ENCODE measurements around the gene NETO2. TPM values are rescaled to one million over a fixed set of nuclear protein-coding genes. Genes with fewer than 3 reads are reported as not detected.

Gene NETO2
- total RNA-seq, 1 experiment from 2014 or later = 10.3 TPM

DNA sequence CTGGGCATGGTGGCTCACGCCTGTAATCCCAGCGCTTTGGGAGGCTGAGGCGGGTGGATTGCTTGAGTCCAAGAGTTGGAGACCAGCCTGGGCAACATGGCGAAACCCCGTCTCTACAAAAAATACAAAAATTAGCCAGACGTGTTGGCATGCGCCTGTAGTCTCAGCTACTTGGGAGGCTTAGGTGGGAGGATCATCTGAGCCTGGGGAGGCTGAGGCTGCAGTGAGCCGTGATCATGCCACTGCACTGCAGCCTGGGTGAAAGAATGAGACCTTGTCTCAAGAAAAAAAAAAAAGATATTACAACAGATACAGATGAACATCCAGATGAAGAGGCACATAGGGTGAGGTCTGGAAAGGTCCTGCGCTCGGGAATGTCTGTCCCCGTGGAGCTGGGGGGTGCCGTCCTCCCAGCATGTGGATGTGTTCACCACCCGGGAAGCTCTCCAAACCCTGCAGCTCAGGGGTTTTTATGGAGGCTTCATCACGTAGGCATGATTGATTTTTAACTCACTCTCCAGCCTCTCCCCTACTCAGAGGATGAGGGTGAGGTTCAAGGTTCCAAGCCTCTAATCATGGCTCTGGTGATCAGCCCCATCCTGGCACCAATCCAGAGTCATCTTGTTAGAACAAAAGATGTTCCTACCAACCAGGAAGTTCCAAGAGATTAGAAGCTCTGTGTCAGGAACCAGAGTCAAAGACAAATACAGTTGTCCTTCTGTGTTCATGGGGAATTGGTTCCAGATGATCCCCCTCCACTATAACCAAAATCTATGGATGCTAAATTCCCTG is 85.3 kb downstream of the NETO2 start:
- Histone ChIP-seq H4K20me1 (ENCODE audit: insufficient read depth) (no peaks in the 10 kb centered on the region), H3K27me3 (ENCODE audit: insufficient read depth, low read length) (no peaks in the 10 kb centered on the region), H3K4me1 (ENCODE audit: control insufficient read depth in 1 of 2, insufficient read depth in 2 of 2, low read length in 2 of 2) (no peaks in the 10 kb centered on the region), H2AFZ (ENCODE audit: low read depth, low read length, poor library complexity, severe bottlenecking) (no peak overlapping the region), H3K36me3 (ENCODE audit: control insufficient read depth in 1 of 2, insufficient read depth in 2 of 2, low read length in 2 of 2) (no peaks in the 10 kb centered on the region), H3K9ac (ENCODE audit: low read length) (no peak overlapping the region), H3K4me3 (replicated peaks in 1 of 2; ENCODE audit: low read depth in 1 of 2, low read length in 2 of 2) (no peak overlapping the region), H3K4me2 (ENCODE audit: low read length) (no peak overlapping the region), H3K79me2 (ENCODE audit: insufficient read depth, low read length) (no peaks in the 10 kb centered on the region), H3K27ac (ENCODE audit: low read depth, low read length) (no peak overlapping the region), H3K9me3 (ENCODE audit: control insufficient read depth in 1 of 2, insufficient read depth in 1 of 2, low read depth in 1 of 2, low read length in 2 of 2) (no peaks in the 10 kb centered on the region; a peak in 1 of 4 replicates), H3K9me2 (ENCODE audit: insufficient read depth) (no peaks in the 10 kb centered on the region)
- DNase-seq (ENCODE audit: low read depth, low spot score) = no peak
- RAD21 ChIA-PET (ENCODE audit: low non-redundant PET in 1 of 2, low total read pairs in 2 of 2, uncharacterized antibody in 2 of 2, unreplicated experiment in 2 of 2) = no interaction called here
- TF ChIP-seq CBX3 (IDR thresholded peaks at IDR 0.05; ENCODE audit: low read depth) (no peak), SIN3A (IDR thresholded peaks at IDR 0.05; ENCODE audit: low read depth) (no peak), EZH2phosphoT487 (IDR thresholded peaks at IDR 0.05; ENCODE audit: borderline replicate concordance) (no peak), SRF (IDR thresholded peaks at IDR 0.05; ENCODE audit: low read depth) (no peak), YY1 (IDR thresholded peaks at IDR 0.05; ENCODE audit: extremely low read depth, insufficient replicate concordance, low read depth, low read length) (no peak), TCF7L2 (IDR thresholded peaks at IDR 0.05; ENCODE audit: borderline replicate concordance, extremely low read depth, insufficient read depth, insufficient read length) (no peak), FOSL1 (IDR thresholded peaks at IDR 0.05; ENCODE audit: low read depth) (no peak), ZFX (IDR thresholded peaks at IDR 0.05) (no peak)
- TF ChIP-seq, protein P1, sequence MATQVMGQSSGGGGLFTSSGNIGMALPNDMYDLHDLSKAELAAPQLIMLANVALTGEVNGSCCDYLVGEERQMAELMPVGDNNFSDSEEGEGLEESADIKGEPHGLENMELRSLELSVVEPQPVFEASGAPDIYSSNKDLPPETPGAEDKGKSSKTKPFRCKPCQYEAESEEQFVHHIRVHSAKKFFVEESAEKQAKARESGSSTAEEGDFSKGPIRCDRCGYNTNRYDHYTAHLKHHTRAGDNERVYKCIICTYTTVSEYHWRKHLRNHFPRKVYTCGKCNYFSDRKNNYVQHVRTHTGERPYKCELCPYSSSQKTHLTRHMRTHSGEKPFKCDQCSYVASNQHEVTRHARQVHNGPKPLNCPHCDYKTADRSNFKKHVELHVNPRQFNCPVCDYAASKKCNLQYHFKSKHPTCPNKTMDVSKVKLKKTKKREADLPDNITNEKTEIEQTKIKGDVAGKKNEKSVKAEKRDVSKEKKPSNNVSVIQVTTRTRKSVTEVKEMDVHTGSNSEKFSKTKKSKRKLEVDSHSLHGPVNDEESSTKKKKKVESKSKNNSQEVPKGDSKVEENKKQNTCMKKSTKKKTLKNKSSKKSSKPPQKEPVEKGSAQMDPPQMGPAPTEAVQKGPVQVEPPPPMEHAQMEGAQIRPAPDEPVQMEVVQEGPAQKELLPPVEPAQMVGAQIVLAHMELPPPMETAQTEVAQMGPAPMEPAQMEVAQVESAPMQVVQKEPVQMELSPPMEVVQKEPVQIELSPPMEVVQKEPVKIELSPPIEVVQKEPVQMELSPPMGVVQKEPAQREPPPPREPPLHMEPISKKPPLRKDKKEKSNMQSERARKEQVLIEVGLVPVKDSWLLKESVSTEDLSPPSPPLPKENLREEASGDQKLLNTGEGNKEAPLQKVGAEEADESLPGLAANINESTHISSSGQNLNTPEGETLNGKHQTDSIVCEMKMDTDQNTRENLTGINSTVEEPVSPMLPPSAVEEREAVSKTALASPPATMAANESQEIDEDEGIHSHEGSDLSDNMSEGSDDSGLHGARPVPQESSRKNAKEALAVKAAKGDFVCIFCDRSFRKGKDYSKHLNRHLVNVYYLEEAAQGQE (IDR thresholded peaks at IDR 0.05; ENCODE audit: low read depth) = no peak
- CTCF ChIA-PET = no interaction called here
- intact Hi-C loops (cut with micrococcal nuclease) = no loop called here
- POLR2A ChIA-PET = no interaction called here
- no peak for ATAC-seq
- BruUV-seq (replicated peaks) = no TSS peak

All from HCT116 (cell line).